SK-N-SH treated with all-trans-retinoic acid at 6 μM for 48 hours (cell line): ENCODE data around the gene CABLES1.

Experiments used
- CREB5 ChIP-seq: fragments of 250-450 bp; sonication (Bioruptor Pico); IDR thresholded peaks from 2 replicates; pipeline ENCODE4 v1.5.1; 2020; ENCODE audit warnings: low read depth, mild to moderate bottlenecking, moderate library complexity
- CSDC2 ChIP-seq: fragments of 250-450 bp; sonication (Bioruptor Pico); IDR thresholded peaks from 2 replicates; pipeline ENCODE4 v1.5.0; 2020; ENCODE audit warnings: mild to moderate bottlenecking, moderate library complexity
- GLIS3 ChIP-seq: fragments of 250-450 bp; sonication (Bioruptor Pico); IDR thresholded peaks from 2 replicates; pipeline ENCODE4 v1.5.0; 2020; ENCODE audit warnings: mild to moderate bottlenecking, moderate library complexity
- PATZ1 ChIP-seq: fragments of 250-450 bp; sonication (Bioruptor Pico); IDR thresholded peaks from 2 replicates; pipeline ENCODE4 v1.8.0; 2020; ENCODE audit warnings: mild to moderate bottlenecking, moderate library complexity, borderline replicate concordance
- RARB ChIP-seq: fragments of 250-450 bp; sonication (Bioruptor Pico); IDR thresholded peaks from 2 replicates; pipeline ENCODE4 v1.8.0; 2021; ENCODE audit warnings: mild to moderate bottlenecking, moderate library complexity
- TSHZ2 ChIP-seq: fragments of 250-450 bp; sonication (Bioruptor Pico); IDR thresholded peaks from 2 replicates; pipeline ENCODE4 v1.5.0; 2020; ENCODE audit warnings: mild to moderate bottlenecking, moderate library complexity

- TF ChIP-seq GLIS3 (CRISPR knock-in tag) (no peak), PATZ1 (no peak), CREB5 (CRISPR knock-in tag) (no peak), CSDC2 (CRISPR knock-in tag) (no peak), TSHZ2 (no peak), RARB (CRISPR knock-in tag) (no peak)
These were observed 52.9 kb downstream of the CABLES1 start for GRCh38 chr18:23188068-23188760.
